GM23248 (cell line): ENCODE results near the gene RBM23. TPM values are rescaled to one million over a fixed set of nuclear protein-coding genes. Genes with fewer than 3 reads are reported as not detected.

ENCODE experiments used
- DNase-seq: peaks from one replicate; pipeline ENCODE4 v3.0.0-alpha.2; 2015
- H2AFZ ChIP-seq: fragments of 200-600 bp; sonication (generic); 2 replicates; pipeline ENCODE4 v1.6.1; 2016; ENCODE audit warnings: antibody characterized with exemption
- H3F3A ChIP-seq: fragments of 200-600 bp; sonication (generic); 2 replicates; pipeline ENCODE4 v1.6.1; 2016; ENCODE audit warnings: mild to moderate bottlenecking, antibody characterized with exemption, mixed run types; ENCODE audit not compliant: insufficient read depth
- H3K27ac ChIP-seq: fragments of 200-600 bp; sonication (generic); 2 replicates; pipeline ENCODE4 v1.5.1; 2016; ENCODE audit warnings: mild to moderate bottlenecking
- H3K27me3 ChIP-seq: fragments of 200-600 bp; sonication (generic); replicated peaks from 2 replicates; pipeline ENCODE4 v1.6.1; 2016; ENCODE audit warnings: mild to moderate bottlenecking; ENCODE audit not compliant: insufficient read depth
- H3K36me3 ChIP-seq: fragments of 200-600 bp; sonication (generic); 2 replicates; pipeline ENCODE4 v1.6.1; 2016; ENCODE audit warnings: low read depth, mild to moderate bottlenecking
- H3K4me1 ChIP-seq: fragments of 200-600 bp; sonication (generic); 2 replicates; pipeline ENCODE4 v1.6.1; 2016; ENCODE audit warnings: mild to moderate bottlenecking; ENCODE audit not compliant: insufficient read depth
- H3K4me2 ChIP-seq: fragments of 200-600 bp; sonication (generic); one replicate; pipeline ENCODE4 v1.6.1; 2016; ENCODE audit warnings: mild to moderate bottlenecking; ENCODE audit not compliant: unreplicated experiment
- H3K4me3 ChIP-seq: fragments of 200-600 bp; sonication (generic); 2 replicates; pipeline ENCODE4 v1.5.1; 2016; ENCODE audit warnings: mild to moderate bottlenecking
- H3K79me2 ChIP-seq: fragments of 200-600 bp; sonication (generic); 2 replicates; pipeline ENCODE4 v1.6.1; 2016; ENCODE audit warnings: mild to moderate bottlenecking; ENCODE audit not compliant: insufficient read depth
- H3K9ac ChIP-seq: fragments of 200-600 bp; sonication (generic); 2 replicates; pipeline ENCODE4 v1.6.1; 2016; ENCODE audit warnings: mild to moderate bottlenecking
- H3K9me2 ChIP-seq: fragments of 200-600 bp; sonication (generic); 2 replicates; pipeline ENCODE4 v1.6.1; 2016; ENCODE audit warnings: mixed run types, mild to moderate bottlenecking, moderate library complexity; ENCODE audit not compliant: insufficient read depth
- H3K9me3 ChIP-seq: fragments of 200-600 bp; sonication (generic); one replicate; pipeline ENCODE4 v1.6.1; 2017; ENCODE audit warnings: low read depth
- H4K20me1 ChIP-seq: fragments of 200-600 bp; sonication (generic); 2 replicates; pipeline ENCODE4 v1.6.0; 2016; ENCODE audit not compliant: insufficient read depth
- EZH2 ChIP-seq: fragments of 200-600 bp; sonication (generic); IDR thresholded peaks from 2 replicates; pipeline ENCODE4 v1.6.1; 2018; ENCODE audit warnings: antibody characterized with exemption, mild to moderate bottlenecking; ENCODE audit not compliant: insufficient read depth, poor library complexity, severe bottlenecking
- EZH2phosphoT487 ChIP-seq: fragments of 200-600 bp; sonication (generic); IDR thresholded peaks from 2 replicates; pipeline ENCODE4 v1.6.1; 2018; ENCODE audit warnings: antibody characterized with exemption, moderate library complexity, mild to moderate bottlenecking, low read depth; ENCODE audit not compliant: insufficient read depth
- WGBS, 2 experiments: methylation state at CpG; one replicate each; pipeline ENCODE4 v1.1.6; 2015 to 2017; ENCODE audit warnings: low lambda C conversion rate in 2 of 2, low coverage in 1 of 2; ENCODE audit errors: missing lambda C conversion rate in 2 of 2; 5-methylcytosine and 5-hydroxymethylcytosine counted together
- in situ Hi-C: fragments of 300-500 bp; cut with MboI; formaldehyde crosslinking; loops from 2 replicates; pipeline ENCODE4 v1.15.0; 2020
- polyA plus RNA-seq: library from polyadenylated mRNA; unstranded; fragments of >200 nt; fragmentation: Nextera tagmentation; extraction: Ambion mirVana; gene quantifications from 2 replicates; pipeline ENCODE4 v1.2.1, GENCODE V29; 2016
- total RNA-seq: library from RNA; depleted of rRNA; stranded (reverse); fragments of >200 nt; shearing (Covaris generic); gene quantifications from 2 replicates; pipeline ENCODE4 v1.2.3, GENCODE V29; 2014

The RBM23 gene
- total and polyA plus RNA-seq, 2 experiments from 2014 or later = 33.8 to 57.2 TPM

- Histone ChIP-seq H3K27me3 (no peaks in the 10 kb centered on the region), H3K9ac (no peak overlapping the region), H4K20me1 (no peaks in the 10 kb centered on the region), H3K9me2 (no peaks in the 10 kb centered on the region), H3K36me3 (peaks cover 18% of the 10 kb centered on the region), H3F3A (no peaks in the 10 kb centered on the region), H3K4me1 (no peaks in the 10 kb centered on the region), H3K4me2 (no peak overlapping the region), H2AFZ (no peak overlapping the region), H3K9me3 (no peaks in the 10 kb centered on the region), H3K79me2 (peaks cover 62% of the 10 kb centered on the region), H3K27ac (no peak overlapping the region), H3K4me3 (no peak overlapping the region)
- 84% methylated on average over 5 of the region's 5 CpGs for WGBS, 2 experiments
- in situ Hi-C loops = no loop called here
- no peak for DNase-seq
- no peak for TF ChIP-seq EZH2
- TF ChIP-seq EZH2phosphoT487 = no peak
These were observed 8.0 kb downstream of the RBM23 start for GRCh38 chr14:22910916-22911315.

GRCh38 chr14:22908601-22909000, 10.3 kb downstream of the RBM23 start:
- peak; percentile 55 for DNase-seq
- TF ChIP-seq EZH2phosphoT487 = no peak
- TF ChIP-seq EZH2 = no peak
- H3F3A ChIP-seq = no peaks in the 10 kb centered on the region
- in situ Hi-C loops = no loop called here
- no peaks in the 10 kb centered on the region for H4K20me1 ChIP-seq
- no peak overlapping the region for H3K9ac ChIP-seq
- H3K4me2 ChIP-seq = no peak overlapping the region
- H3K9me2 ChIP-seq = no peaks in the 10 kb centered on the region
- WGBS, 2 experiments = 84 to 86% methylated on average over 8 of the region's 8 CpGs
- H3K4me3 ChIP-seq = no peak overlapping the region
- H3K27ac ChIP-seq = 0 out of 2 replicates have a peak overlapping the region, but pooled peaks have one; percentile 36
- H3K36me3 ChIP-seq = peaks cover 40% of the 10 kb centered on the region
- peaks cover 38% of the 10 kb centered on the region for H3K79me2 ChIP-seq
- H2AFZ ChIP-seq = no peak overlapping the region
- H3K27me3 ChIP-seq = no peaks in the 10 kb centered on the region
- no peaks in the 10 kb centered on the region for H3K4me1 ChIP-seq
- no peaks in the 10 kb centered on the region for H3K9me3 ChIP-seq

GRCh38 chr14:22907429-22907828, 11.5 kb downstream of the RBM23 start:
- H3K9me2 ChIP-seq = no peaks in the 10 kb centered on the region
- no peak overlapping the region for H3K27ac ChIP-seq
- H3K9me3 ChIP-seq = no peaks in the 10 kb centered on the region
- H3K4me3 ChIP-seq = no peak overlapping the region
- no peaks in the 10 kb centered on the region for H3K27me3 ChIP-seq
- no peaks in the 10 kb centered on the region for H4K20me1 ChIP-seq
- H2AFZ ChIP-seq = no peak overlapping the region
- H3K4me2 ChIP-seq = no peak overlapping the region
- no peak for TF ChIP-seq EZH2
- TF ChIP-seq EZH2phosphoT487 = no peak
- H3K79me2 ChIP-seq = peaks cover 27% of the 10 kb centered on the region
- in situ Hi-C loops = no loop called here
- no peak overlapping the region for H3K9ac ChIP-seq
- DNase-seq = no peak
- no peaks in the 10 kb centered on the region for H3K4me1 ChIP-seq
- H3K36me3 ChIP-seq = peaks cover 48% of the 10 kb centered on the region
- H3F3A ChIP-seq = no peaks in the 10 kb centered on the region
- WGBS, 2 experiments = 97 to 99% methylated on average over 3 of the region's 3 CpGs

- Histone ChIP-seq H3K9ac (no peak overlapping the region), H4K20me1 (no peaks in the 10 kb centered on the region), H3K4me3 (no peak overlapping the region), H3K27ac (no peak overlapping the region), H3K79me2 (peaks cover 13% of the 10 kb centered on the region), H3K27me3 (no peaks in the 10 kb centered on the region), H3K4me1 (no peaks in the 10 kb centered on the region), H2AFZ (no peak overlapping the region), H3K9me2 (no peaks in the 10 kb centered on the region), H3F3A (no peaks in the 10 kb centered on the region), H3K36me3 (peaks cover 48% of the 10 kb centered on the region), H3K9me3 (no peaks in the 10 kb centered on the region), H3K4me2 (no peak overlapping the region)
- WGBS, 2 experiments = 94% methylated on average over 20 of the region's 20 CpGs
- in situ Hi-C loops = no loop called here
- TF ChIP-seq EZH2phosphoT487 (no peak), EZH2 (no peak)
- no peak for DNase-seq
These were observed 12.9 kb downstream of the RBM23 start for GRCh38 chr14:22906073-22906472.

GRCh38 chr14:22905627-22906026, 13.3 kb downstream of the RBM23 start:
- TF ChIP-seq EZH2phosphoT487 = no peak
- no peak for TF ChIP-seq EZH2
- WGBS, 2 experiments = 91 to 100% methylated on average over 4 of the region's 4 CpGs
- in situ Hi-C loops = no loop called here

More at GRCh38 chr14:22905627-22906026, 13.3 kb downstream of the RBM23 start:
- Histone ChIP-seq H3K4me1 (no peaks in the 10 kb centered on the region), H3K4me3 (no peak overlapping the region), H3K36me3 (peaks cover 48% of the 10 kb centered on the region), H3K9me2 (no peaks in the 10 kb centered on the region), H3K27me3 (no peaks in the 10 kb centered on the region), H3K9me3 (no peaks in the 10 kb centered on the region), H3F3A (no peaks in the 10 kb centered on the region), H3K9ac (no peak overlapping the region), H3K79me2 (peaks cover 9% of the 10 kb centered on the region), H4K20me1 (no peaks in the 10 kb centered on the region), H3K4me2 (no peak overlapping the region), H3K27ac (no peak overlapping the region), H2AFZ (no peak overlapping the region)
- DNase-seq = no peak
